BLaER1 treated with 17β-estradiol and CSF1 and Interleukin-3, amounts not matched to agents 10 nM and 100 nM (cell line): ENCODE measurements around the gene WFS1.

Experiments used
- H3K27ac ChIP-seq, 11 experiments: shearing (Covaris generic); formaldehyde crosslinking; 2 replicates each; pipeline ENCODE4 v1.8.1; 2022
- H3K27me3 ChIP-seq, 11 experiments: shearing (Covaris generic); formaldehyde crosslinking; 2 replicates each; pipeline ENCODE4 v1.8.1; 2022
- H3K36me3 ChIP-seq, 11 experiments: shearing (Covaris generic); formaldehyde crosslinking; 2 replicates each; pipeline ENCODE4 v1.8.1; 2022
- H3K4me1 ChIP-seq, 10 experiments: shearing (Covaris generic); formaldehyde crosslinking; 2 replicates each; pipeline ENCODE4 v1.8.1; 2022
- H3K4me2 ChIP-seq, 11 experiments: shearing (Covaris generic); formaldehyde crosslinking; 2 replicates each; pipeline ENCODE4 v1.8.1; 2022
- H3K4me3 ChIP-seq, 10 experiments: shearing (Covaris generic); formaldehyde crosslinking; 2 replicates each; pipeline ENCODE4 v1.8.1; 2022
- H3K9ac ChIP-seq, 11 experiments: shearing (Covaris generic); formaldehyde crosslinking; 2 replicates each; pipeline ENCODE4 v1.8.1; 2022
- H3K9me3 ChIP-seq, 11 experiments: shearing (Covaris generic); formaldehyde crosslinking; replicated peaks in 1 of 11; 2 replicates each; pipeline ENCODE4 v1.8.1; 2022
- H4K20me1 ChIP-seq, 11 experiments: shearing (Covaris generic); formaldehyde crosslinking; 2 replicates each; pipeline ENCODE4 v1.8.1; 2022
- Cebpa-rat ChIP-seq, 11 experiments: shearing (Covaris generic); IDR thresholded peaks; 2 replicates each; pipeline ENCODE4 v1.8.1; 2022

The WFS1 gene

DNA sequence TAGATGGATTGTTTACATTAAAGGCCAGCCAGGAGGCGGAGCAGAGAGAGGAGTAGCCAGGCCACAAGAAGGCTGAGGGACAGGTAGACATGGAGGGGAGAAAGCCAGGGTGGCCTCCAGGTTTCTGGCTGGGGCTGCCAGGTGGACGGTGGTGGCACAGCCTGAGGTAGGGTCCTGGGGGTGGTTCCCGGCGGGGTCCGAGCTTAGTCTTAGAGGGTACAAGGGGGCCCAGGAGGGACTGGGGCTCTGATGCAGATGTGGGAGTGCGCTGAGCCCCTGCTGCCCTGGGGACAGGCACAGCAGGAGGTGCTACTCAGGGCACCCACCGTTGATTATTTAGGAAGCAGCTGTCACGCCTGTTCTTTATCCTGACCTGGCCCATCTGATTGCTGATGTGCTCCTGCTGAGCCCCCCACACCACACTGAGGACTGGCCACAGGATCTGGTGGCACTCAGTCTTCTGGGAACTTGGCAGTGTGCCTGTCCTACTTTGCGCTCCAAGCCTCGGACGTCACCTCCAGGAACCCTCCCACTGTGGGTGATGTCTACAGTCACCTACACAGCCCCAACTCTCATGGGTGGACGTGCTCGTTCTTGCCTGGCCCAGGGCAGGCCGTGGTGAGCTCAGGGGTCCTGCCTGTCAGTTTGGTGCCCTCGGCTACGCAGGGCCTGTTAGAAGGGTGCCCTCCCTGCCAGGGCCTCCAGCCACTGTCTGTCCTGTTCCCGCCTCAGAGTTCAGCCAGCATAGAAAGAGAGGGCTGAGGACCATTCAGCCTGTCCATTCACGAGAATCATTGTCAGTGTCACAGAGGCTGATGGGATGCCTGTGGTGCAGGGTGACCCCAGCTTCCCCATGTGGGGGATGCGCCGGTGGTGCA lies 12.0 kb downstream of the WFS1 start:
- no peaks in the 10 kb centered on the region for H3K9me3 ChIP-seq
- peaks cover 0 to 45% (median 3%) of the 10 kb centered on the region in 11 experiments; a peak in 11 of 22 replicates for H3K27me3 ChIP-seq
- H3K4me1 ChIP-seq = peaks cover 34 to 83% (median 80%) of the 10 kb centered on the region in 10 experiments
- H3K4me2 ChIP-seq = peak overlapping the region in 9 of 11 experiments; percentile 21 to 97 (median 93); a peak in 17 of 22 replicates
- peaks cover 0 to 53% (median 10%) of the 10 kb centered on the region in 11 experiments; a peak in 12 of 22 replicates for H3K36me3 ChIP-seq
- peak overlapping the region in 2 of 11 experiments; percentile 9 to 12; a peak in 2 of 22 replicates for H3K27ac ChIP-seq
- H3K4me3 ChIP-seq = no peak overlapping the region
- H4K20me1 ChIP-seq = peaks cover 30 to 93% (median 69%) of the 10 kb centered on the region in 11 experiments; a peak in 20 of 22 replicates
- TF ChIP-seq Cebpa-rat (IDR thresholded peaks at IDR 0.05) = no peak
- H3K9ac ChIP-seq = peak overlapping the region in 2 of 11 experiments; percentile 7 to 14; a peak in 2 of 22 replicates

DNA sequence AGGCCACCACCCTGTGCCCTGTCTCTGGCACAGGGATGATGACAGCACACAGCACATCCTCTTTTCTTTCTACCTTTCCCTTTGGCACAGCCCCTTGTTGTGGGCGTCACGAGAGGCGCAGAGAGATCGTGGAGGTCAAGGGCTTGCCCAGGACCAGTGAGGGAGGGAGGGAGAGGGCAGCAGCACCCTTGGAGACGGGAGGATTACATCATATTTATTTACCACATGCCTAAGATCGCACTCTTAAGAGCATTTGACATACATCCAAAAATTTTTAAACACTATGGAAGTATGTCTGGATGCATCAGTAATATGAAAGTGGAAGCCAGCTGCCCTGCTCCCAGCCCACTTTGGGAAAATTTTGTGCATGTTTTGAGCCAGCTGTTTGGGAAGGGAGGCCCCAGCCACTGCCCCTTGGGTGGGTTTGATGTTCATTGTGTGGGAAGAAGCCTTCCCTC lies 12.7 kb downstream of the WFS1 start:
- H4K20me1 ChIP-seq = peaks cover 23 to 93% (median 62%) of the 10 kb centered on the region in 11 experiments; a peak in 20 of 22 replicates
- no peak overlapping the region for H3K9ac ChIP-seq
- no peak overlapping the region for H3K4me3 ChIP-seq
- no peaks in the 10 kb centered on the region for H3K9me3 ChIP-seq
- peaks cover 0 to 60% (median 16%) of the 10 kb centered on the region in 11 experiments; a peak in 17 of 22 replicates for H3K36me3 ChIP-seq
- peaks cover 27 to 77% (median 74%) of the 10 kb centered on the region in 10 experiments for H3K4me1 ChIP-seq
- H3K4me2 ChIP-seq = peak overlapping the region in 9 of 11 experiments; percentile 21 to 97 (median 93); a peak in 14 of 22 replicates
- TF ChIP-seq Cebpa-rat (IDR thresholded peaks at IDR 0.05) = no peak
- peaks cover 0 to 38% (median 3%) of the 10 kb centered on the region in 11 experiments; a peak in 11 of 22 replicates for H3K27me3 ChIP-seq
- no peak overlapping the region for H3K27ac ChIP-seq

DNA sequence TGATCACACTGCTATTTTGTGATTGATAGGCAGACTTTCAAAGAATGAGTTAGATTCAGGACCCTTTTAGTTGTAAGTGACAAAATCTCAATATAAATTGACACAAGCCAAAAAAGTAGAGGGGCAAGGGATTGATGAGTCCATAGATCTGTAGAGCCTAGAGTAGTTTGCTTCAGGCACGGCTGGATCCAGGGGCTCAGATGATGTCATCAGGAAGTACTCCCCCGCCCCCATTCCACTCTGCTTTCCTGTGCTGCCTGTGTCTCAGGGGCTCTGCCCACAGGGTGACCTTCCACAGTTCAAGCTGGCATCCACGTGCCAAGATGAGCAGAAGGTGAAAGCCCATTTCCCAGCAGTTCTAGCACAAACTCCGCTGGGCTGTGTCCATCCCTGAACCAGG lies 13.6 kb downstream of the WFS1 start:
- H3K27ac ChIP-seq = no peak overlapping the region
- H3K9ac ChIP-seq = no peak overlapping the region
- peaks cover 0 to 30% (median 3%) of the 10 kb centered on the region in 11 experiments; a peak in 10 of 22 replicates for H3K27me3 ChIP-seq
- peaks cover 0 to 64% (median 24%) of the 10 kb centered on the region in 11 experiments; a peak in 19 of 22 replicates for H3K36me3 ChIP-seq
- H3K4me2 ChIP-seq = peak overlapping the region in 9 of 11 experiments; percentile 24 to 97 (median 86); a peak in 17 of 22 replicates
- H3K4me1 ChIP-seq = peaks cover 18 to 70% (median 64%) of the 10 kb centered on the region in 10 experiments
- H3K4me3 ChIP-seq = no peak overlapping the region
- TF ChIP-seq Cebpa-rat (IDR thresholded peaks at IDR 0.05) = no peak
- H4K20me1 ChIP-seq = peaks cover 16 to 89% (median 53%) of the 10 kb centered on the region in 11 experiments; a peak in 20 of 22 replicates
- H3K9me3 ChIP-seq = no peaks in the 10 kb centered on the region

DNA sequence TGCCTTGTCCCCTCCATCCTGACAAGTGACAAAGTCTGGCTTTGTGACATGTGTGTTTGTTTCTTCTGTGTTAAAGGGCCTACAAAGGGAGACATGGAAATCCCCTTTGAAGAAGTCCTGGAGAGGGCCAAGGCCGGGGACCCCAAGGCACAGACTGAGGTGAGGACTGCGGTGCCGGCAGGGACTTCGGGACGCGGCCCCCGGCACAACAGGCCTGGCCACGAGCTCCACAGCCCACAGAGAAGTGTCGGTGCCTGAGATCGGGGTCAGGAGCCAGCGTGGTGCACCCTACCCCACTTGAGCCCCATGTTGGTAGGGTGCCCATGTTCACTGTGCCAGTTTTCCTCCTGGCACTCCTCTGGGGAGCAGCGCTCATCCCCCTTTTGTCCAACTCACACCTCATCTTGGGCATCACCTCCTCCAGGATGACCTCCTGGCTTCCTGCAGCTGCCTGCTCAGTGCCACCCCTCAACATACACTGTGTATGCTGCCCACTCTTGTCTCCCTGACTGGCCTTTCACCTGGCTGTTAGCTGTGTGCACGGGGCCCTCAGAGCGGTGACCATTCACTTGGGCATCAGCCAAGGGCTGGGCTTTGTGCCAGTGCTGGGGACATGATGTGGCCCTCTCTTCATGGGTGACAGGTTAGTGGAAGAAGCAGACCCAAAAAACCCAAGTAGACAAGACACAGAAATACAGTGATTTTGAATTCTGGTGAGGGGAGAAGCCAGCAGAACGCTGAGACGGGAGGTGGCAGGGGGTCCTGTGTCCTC lies 17.6 kb downstream of the WFS1 start:
- Histone ChIP-seq H3K9me3 (no peaks in the 10 kb centered on the region), H3K27me3 (peaks cover 0 to 3% (median 0%) of the 10 kb centered on the region in 11 experiments; a peak in 2 of 22 replicates), H3K27ac (no peak overlapping the region), H3K36me3 (peaks cover 9 to 63% (median 34%) of the 10 kb centered on the region in 11 experiments; a peak in 20 of 22 replicates), H3K4me2 (no peak overlapping the region), H3K4me1 (peaks cover 0 to 60% (median 49%) of the 10 kb centered on the region in 10 experiments; a peak in 17 of 20 replicates), H3K4me3 (no peak overlapping the region), H4K20me1 (peaks cover 0 to 77% (median 20%) of the 10 kb centered on the region in 11 experiments; a peak in 14 of 22 replicates), H3K9ac (no peak overlapping the region)
- TF ChIP-seq Cebpa-rat (IDR thresholded peaks at IDR 0.05) = no peak

DNA sequence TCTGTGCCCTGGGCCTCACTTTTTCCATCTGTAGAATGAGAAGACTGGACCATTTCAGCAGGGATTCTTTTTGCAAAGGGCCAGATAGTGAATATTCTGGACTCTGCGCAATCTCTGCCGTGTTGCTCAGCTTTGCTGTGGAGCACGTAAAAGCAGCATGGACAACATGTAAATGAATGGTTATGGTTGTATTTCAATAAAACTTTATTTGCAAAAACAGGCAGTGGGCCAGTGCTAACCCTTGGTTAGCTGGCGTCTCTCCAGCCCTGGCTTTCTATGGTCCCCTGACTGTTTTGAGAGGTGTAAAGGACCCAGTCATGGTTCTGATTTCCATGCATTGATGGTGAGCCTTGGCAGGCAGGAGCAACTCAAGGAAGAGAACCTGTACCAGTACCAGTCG lies 18.7 kb downstream of the WFS1 start:
- no peaks in the 10 kb centered on the region for H3K27me3 ChIP-seq
- peaks cover 9 to 55% (median 34%) of the 10 kb centered on the region in 11 experiments; a peak in 20 of 22 replicates for H3K36me3 ChIP-seq
- peaks cover 0 to 60% (median 50%) of the 10 kb centered on the region in 10 experiments; a peak in 16 of 20 replicates for H3K4me1 ChIP-seq
- TF ChIP-seq Cebpa-rat (IDR thresholded peaks at IDR 0.05) = no peak
- no peak overlapping the region for H3K27ac ChIP-seq
- no peak overlapping the region for H3K9ac ChIP-seq
- peaks cover 0 to 77% (median 8%) of the 10 kb centered on the region in 11 experiments; a peak in 10 of 22 replicates for H4K20me1 ChIP-seq
- H3K9me3 ChIP-seq = no peaks in the 10 kb centered on the region
- peak overlapping the region in 7 of 11 experiments; percentile 2 to 38 (median 30); a peak in 8 of 22 replicates for H3K4me2 ChIP-seq
- no peak overlapping the region for H3K4me3 ChIP-seq

DNA sequence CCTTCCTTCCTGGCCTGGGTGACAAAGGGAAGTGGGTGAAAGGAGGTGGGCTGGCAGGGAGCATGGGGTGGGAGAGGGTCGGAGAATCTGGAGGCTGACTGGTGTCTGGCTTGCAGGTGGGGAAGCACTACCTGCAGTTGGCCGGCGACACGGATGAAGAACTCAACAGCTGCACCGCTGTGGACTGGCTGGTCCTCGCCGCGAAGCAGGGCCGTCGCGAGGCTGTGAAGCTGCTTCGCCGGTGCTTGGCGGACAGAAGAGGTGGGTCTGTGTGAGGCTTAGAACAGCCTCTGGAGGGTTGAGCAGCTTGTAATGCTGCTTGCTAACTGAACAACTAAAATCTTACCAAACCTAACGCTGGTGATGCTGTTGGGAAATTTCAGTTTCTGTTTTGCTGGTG lies 19.2 kb downstream of the WFS1 start:
- Histone ChIP-seq H3K4me1 (peaks cover 0 to 54% (median 45%) of the 10 kb centered on the region in 10 experiments; a peak in 16 of 20 replicates), H3K4me2 (peak overlapping the region in 7 of 11 experiments; percentile 2 to 38 (median 30); a peak in 9 of 22 replicates), H3K36me3 (peaks cover 9 to 60% (median 34%) of the 10 kb centered on the region in 11 experiments; a peak in 20 of 22 replicates), H4K20me1 (peaks cover 0 to 77% (median 8%) of the 10 kb centered on the region in 11 experiments; a peak in 10 of 22 replicates), H3K9ac (0 out of 22 replicates have a peak overlapping the region, but pooled peaks of 1 of the 11 experiments have one; percentile 32), H3K9me3 (no peaks in the 10 kb centered on the region), H3K27me3 (no peaks in the 10 kb centered on the region), H3K27ac (no peak overlapping the region), H3K4me3 (no peak overlapping the region)
- no peak for TF ChIP-seq Cebpa-rat (IDR thresholded peaks at IDR 0.05)

DNA sequence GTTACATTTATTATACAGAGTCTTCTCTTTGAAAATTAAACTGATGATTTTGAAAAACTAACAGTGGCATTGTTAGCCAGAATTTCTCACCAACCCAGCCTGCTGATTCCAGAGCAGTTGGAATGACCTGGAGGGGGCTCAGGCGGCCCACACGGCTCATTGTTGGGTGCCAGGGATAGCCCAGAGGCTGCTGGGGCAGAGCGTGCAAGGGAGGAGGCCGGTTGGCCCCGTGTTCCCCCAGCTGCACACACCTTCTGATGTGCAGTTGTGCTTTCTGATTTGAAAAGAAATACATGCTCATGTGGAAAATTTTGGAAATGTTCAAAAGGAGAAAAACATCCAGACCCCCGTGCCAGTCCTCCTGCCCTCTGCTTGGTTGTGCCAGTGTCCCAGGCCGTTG lies 20.6 kb downstream of the WFS1 start:
- TF ChIP-seq Cebpa-rat (IDR thresholded peaks at IDR 0.05) = no peak
- H4K20me1 ChIP-seq = peaks cover 0 to 65% (median 5%) of the 10 kb centered on the region in 11 experiments; a peak in 9 of 22 replicates
- H3K9me3 ChIP-seq = no peaks in the 10 kb centered on the region
- H3K9ac ChIP-seq = no peak overlapping the region
- no peaks in the 10 kb centered on the region for H3K27me3 ChIP-seq
- peak overlapping the region in 4 of 11 experiments; percentile 5 to 68 (median 20); a peak in 1 of 22 replicates for H3K4me2 ChIP-seq
- H3K4me3 ChIP-seq = no peak overlapping the region
- peaks cover 9 to 74% (median 41%) of the 10 kb centered on the region in 11 experiments; a peak in 21 of 22 replicates for H3K36me3 ChIP-seq
- peaks cover 0 to 44% (median 35%) of the 10 kb centered on the region in 10 experiments; a peak in 16 of 20 replicates for H3K4me1 ChIP-seq
- no peak overlapping the region for H3K27ac ChIP-seq
